A673 (cell line): ENCODE data around the gene NUB1. TPM values are rescaled to one million over a fixed set of nuclear protein-coding genes. Genes with fewer than 3 reads are reported as not detected.

Experiments
- BruUV-seq: library from RNA; stranded (reverse); fragments of 400-500 nt; replicated peaks from 2 replicates; lab custom pipeline; 2021; lab: Mats Ljungman, UMichigan
- CTCF ChIA-PET: fragments of 300-600 bp; sonication (Branson Sonifier 250); formaldehyde crosslinking; loops from one replicate; lab custom pipeline; 2022; ENCODE audit warnings: antibody characterized with exemption; lab: Charles Lee
- POLR2A ChIA-PET: fragments of 300-600 bp; sonication (Branson Sonifier 250); formaldehyde crosslinking; loops from one replicate; lab custom pipeline; 2022; ENCODE audit warnings: antibody characterized with exemption; ENCODE audit not compliant: low non-redundant PET; lab: Charles Lee
- DNase-seq: peaks from one replicate; pipeline ENCODE4 v3.0.0-alpha.2; 2015; ENCODE audit warnings: low spot score
- H3K27ac ChIP-seq: fragments of 200-600 bp; sonication (generic); 2 replicates; pipeline ENCODE4 v1.5.1; 2016; ENCODE audit warnings: mixed run types, low read depth, mild to moderate bottlenecking, mixed read lengths, antibody characterized with exemption, low read length; ENCODE audit not compliant: poor library complexity, severe bottlenecking
- H3K27me3 ChIP-seq: fragments of 200-600 bp; sonication (generic); replicated peaks from 2 replicates; pipeline ENCODE4 v1.6.1; 2017; ENCODE audit warnings: mixed run types, low read depth, mild to moderate bottlenecking, mixed read lengths, antibody characterized with exemption, low read length; ENCODE audit not compliant: insufficient read depth, poor library complexity
- H3K36me3 ChIP-seq: fragments of 200-600 bp; sonication (generic); 2 replicates; pipeline ENCODE4 v1.6.1; 2016; ENCODE audit warnings: mixed run types, mild to moderate bottlenecking, mixed read lengths, antibody characterized with exemption, low read length; ENCODE audit not compliant: insufficient read depth, poor library complexity, severe bottlenecking
- H3K4me1 ChIP-seq: fragments of 200-600 bp; sonication (generic); 2 replicates; pipeline ENCODE4 v1.6.1; 2017; ENCODE audit warnings: mixed run types, mild to moderate bottlenecking, mixed read lengths, antibody characterized with exemption, low read length; ENCODE audit not compliant: insufficient read depth, poor library complexity, severe bottlenecking
- H3K4me3 ChIP-seq: fragments of 200-600 bp; sonication (generic); 2 replicates; pipeline ENCODE4 v1.5.1; 2016; ENCODE audit warnings: low read depth, mixed run types, mild to moderate bottlenecking, mixed read lengths, low read length; ENCODE audit not compliant: poor library complexity, severe bottlenecking
- H3K9me3 ChIP-seq: fragments of 200-600 bp; sonication (generic); 2 replicates; pipeline ENCODE4 v1.6.1; 2016; ENCODE audit warnings: mixed run types, low read depth, mild to moderate bottlenecking, mixed read lengths, antibody characterized with exemption, low read length; ENCODE audit not compliant: poor library complexity, severe bottlenecking
- CTCF ChIP-seq: fragments of 300-800, 200-600 bp; sonication (generic); conservative IDR thresholded peaks from 2 replicates; pipeline ENCODE4 v1.5.1; 2017; ENCODE audit warnings: low read depth, mild to moderate bottlenecking, antibody characterized with exemption, low read length, moderate library complexity, mixed read lengths
- EZH2 ChIP-seq: fragments of 200-600 bp; sonication (generic); IDR thresholded peaks from 2 replicates; pipeline ENCODE4 v1.6.1; 2017; ENCODE audit warnings: borderline replicate concordance, low read depth, mild to moderate bottlenecking, mixed read lengths, antibody characterized with exemption, low read length; ENCODE audit not compliant: poor library complexity, severe bottlenecking
- intact Hi-C: fragments of 100-400 bp; cut with micrococcal nuclease; formaldehyde crosslinking; loops from one replicate; pipeline ENCODE4 v1.10.0; 2022; ENCODE audit not compliant: unreplicated experiment
- total RNA-seq: library from RNA; stranded (reverse); gene quantifications from 2 replicates; pipeline ENCODE4 v1.2.3, GENCODE V29; 2021

NUB1 gene
- total RNA-seq, 1 experiment from 2014 or later, result 36.9 TPM

GRCh38 chr7:151399906-151400305 lies 58.3 kb downstream of the NUB1 start:
- Histone ChIP-seq H3K9me3 (no peaks in the 10 kb centered on the region), H3K27me3 (no peaks in the 10 kb centered on the region), H3K4me3 (no peak overlapping the region), H3K4me1 (no peaks in the 10 kb centered on the region), H3K27ac (no peak overlapping the region), H3K36me3 (no peaks in the 10 kb centered on the region)
- intact Hi-C loops, result no loop called here
- no TSS peak for BruUV-seq
- ChIA-PET CTCF (no interaction called here), POLR2A (no interaction called here)
- TF ChIP-seq CTCF, result no peak
- no peak for TF ChIP-seq EZH2
- no peak for DNase-seq

- DNase-seq, result no peak
- no TSS peak for BruUV-seq
- no peaks in the 10 kb centered on the region for H3K27me3 ChIP-seq
- no peaks in the 10 kb centered on the region for H3K9me3 ChIP-seq
- TF ChIP-seq CTCF, result no peak
- no peak for TF ChIP-seq EZH2
- no peaks in the 10 kb centered on the region for H3K36me3 ChIP-seq
- intact Hi-C loops, result no loop called here
- ChIA-PET CTCF (no interaction called here), POLR2A (no interaction called here)
- no peaks in the 10 kb centered on the region for H3K4me1 ChIP-seq
- H3K4me3 ChIP-seq, result no peak overlapping the region
- no peak overlapping the region for H3K27ac ChIP-seq
These were observed 59.2 kb downstream of the NUB1 start for GRCh38 chr7:151400626-151401315.

GRCh38 chr7:151402029-151402835 lies 60.6 kb downstream of the NUB1 start:
- H3K9me3 ChIP-seq, result no peaks in the 10 kb centered on the region
- DNase-seq, result no peak
- H3K27me3 ChIP-seq, result no peaks in the 10 kb centered on the region
- H3K4me1 ChIP-seq, result no peaks in the 10 kb centered on the region
- no TSS peak for BruUV-seq
- POLR2A ChIA-PET, result no interaction called here
- no peak overlapping the region for H3K27ac ChIP-seq
- no peaks in the 10 kb centered on the region for H3K36me3 ChIP-seq
- CTCF ChIA-PET, result no interaction called here
- no peak for TF ChIP-seq CTCF
- TF ChIP-seq EZH2, result no peak
- H3K4me3 ChIP-seq, result no peak overlapping the region
- intact Hi-C loops, result no loop called here
